Fibroblast of skin of scalp (primary cell): ENCODE data around the gene MAML3.

Experiments used
- DNase-seq: peaks from one replicate; pipeline ENCODE4 v3.0.0-alpha.2; 2013

The MAML3 gene

DNA sequence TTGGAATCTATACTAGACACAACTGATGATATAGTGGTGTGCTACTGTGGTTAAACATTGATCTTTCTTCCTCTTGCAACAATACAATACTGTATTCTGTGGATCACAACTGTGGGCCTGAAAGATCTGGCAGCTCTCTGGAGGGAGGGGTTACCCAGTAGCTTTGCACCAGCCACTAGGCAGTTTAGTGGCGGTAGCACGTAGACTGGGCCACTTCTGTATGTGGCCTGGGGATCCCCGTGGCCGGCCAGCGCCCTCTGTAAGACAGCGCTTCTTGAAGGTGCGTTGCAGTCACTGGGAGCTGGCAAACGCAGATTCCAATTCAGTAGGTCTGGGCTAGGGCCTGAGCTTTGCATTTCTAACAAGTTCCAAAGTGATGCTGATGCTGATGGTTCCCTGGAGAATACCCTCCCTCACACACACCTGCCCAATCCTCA is 319.7 kb downstream of the MAML3 start:
- no peak for DNase-seq

DNA sequence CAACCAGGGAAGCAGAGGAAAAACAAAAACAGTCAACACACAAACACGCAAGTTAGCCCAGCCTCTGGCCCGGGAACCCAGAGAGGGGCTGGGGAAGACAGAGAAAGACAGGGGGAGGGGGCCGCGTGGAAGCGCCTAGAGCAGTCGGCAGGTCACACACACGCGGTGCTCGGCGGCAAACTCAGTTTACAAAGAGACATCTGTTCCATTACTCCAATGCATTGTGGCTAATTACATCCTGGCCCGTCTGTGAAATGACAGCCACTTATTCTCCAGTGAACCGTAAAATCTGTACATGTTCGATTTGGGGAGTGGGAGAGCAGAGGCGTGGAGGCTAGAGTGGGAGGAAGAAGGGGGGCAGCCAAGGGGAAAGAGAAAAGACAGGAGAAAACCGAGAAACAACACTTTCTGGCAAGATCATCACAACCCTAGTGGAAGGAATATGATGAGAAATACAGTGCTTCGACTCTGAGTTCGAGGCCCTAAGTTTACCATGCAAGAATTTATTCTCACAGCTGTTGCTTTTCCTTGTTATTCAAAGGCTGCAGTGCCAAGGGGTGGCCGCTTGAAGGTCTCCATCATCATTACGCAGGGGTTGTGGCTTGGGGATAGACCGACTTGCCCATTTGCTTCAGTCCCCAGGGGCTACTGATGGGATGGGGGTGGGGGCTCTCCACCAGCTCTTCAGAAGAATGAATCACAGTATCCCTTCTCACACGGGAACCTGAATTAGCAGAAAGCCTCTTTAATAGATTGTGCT is 320.7 kb downstream of the MAML3 start:
- DNase-seq, result no peak

DNA sequence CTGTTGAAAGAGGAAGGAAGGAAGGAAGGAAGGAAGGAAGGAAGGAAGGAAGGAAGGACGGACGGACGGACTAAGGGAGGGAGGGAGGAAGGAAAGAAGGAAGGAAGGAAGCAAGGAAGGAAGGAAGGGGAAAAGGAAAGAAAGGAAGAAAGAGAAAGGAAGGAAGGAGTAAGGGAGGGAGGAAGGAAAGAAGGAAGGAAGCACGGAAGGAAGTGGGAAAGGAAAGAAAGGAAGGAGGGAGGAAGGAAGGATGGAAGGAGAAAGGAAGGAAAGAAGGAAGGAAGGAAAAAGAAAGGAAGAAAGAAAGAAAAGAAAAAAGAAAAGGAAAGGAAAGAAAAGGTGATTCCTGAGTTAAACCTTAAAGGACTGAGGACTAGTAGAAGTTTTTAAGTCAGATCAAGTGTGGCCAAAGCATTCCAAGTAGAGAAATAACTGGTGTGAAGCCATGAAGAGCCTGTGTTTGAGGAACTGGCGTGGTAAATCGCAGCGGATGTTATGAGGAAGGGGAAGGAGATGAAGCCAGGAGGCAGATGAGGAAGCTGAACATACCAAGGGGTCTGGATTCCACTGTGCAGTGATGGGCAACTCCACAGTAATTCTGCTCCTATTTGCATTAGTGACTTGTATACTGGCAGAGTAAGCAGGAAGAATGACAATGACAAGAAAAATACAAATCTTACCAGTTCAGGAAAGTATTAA is 324.9 kb downstream of the MAML3 start:
- DNase-seq, result no peak

DNA sequence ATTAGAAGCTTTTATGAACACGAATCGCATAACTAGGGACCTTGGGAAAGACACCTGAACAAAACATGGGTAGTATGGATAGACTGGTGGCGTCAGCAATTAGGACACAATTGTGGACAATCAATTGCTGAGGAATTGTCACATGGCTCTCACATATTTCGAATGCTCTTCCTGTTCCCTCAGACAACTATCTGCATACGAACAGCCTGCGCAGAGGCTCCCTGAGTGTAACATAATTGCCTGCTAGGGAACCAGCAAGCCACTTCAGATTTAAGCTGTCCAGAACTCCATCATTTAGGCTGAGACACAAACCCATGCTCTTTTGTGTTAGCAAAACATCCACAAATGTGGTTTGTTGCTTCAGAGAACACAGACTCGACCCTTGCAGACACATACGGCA is 327.6 kb downstream of the MAML3 start:
- no peak for DNase-seq

DNA sequence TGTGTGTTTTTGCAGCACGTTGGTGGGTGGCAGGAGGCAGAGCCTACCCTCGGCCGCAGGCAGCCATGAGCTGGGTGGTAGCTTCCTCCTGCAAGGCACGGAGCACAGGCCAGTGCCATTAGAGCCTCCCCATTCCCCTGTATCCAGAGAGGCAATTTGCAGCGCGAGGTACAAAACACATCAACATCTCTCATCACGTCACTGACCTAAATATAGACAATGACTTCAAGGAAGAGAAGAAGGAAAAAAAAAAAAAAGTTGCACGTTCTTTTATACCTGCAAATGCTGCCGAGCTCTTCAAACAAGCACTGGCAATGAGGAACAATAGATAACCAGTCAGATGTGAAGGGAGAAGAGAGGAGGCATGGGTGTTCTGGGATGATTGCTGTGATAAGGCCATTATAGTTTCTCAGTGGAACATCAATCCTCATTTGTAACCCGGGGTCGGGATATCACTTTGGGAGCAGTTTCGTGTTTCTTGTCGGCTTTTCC is 328.4 kb downstream of the MAML3 start:
- no peak for DNase-seq

DNA sequence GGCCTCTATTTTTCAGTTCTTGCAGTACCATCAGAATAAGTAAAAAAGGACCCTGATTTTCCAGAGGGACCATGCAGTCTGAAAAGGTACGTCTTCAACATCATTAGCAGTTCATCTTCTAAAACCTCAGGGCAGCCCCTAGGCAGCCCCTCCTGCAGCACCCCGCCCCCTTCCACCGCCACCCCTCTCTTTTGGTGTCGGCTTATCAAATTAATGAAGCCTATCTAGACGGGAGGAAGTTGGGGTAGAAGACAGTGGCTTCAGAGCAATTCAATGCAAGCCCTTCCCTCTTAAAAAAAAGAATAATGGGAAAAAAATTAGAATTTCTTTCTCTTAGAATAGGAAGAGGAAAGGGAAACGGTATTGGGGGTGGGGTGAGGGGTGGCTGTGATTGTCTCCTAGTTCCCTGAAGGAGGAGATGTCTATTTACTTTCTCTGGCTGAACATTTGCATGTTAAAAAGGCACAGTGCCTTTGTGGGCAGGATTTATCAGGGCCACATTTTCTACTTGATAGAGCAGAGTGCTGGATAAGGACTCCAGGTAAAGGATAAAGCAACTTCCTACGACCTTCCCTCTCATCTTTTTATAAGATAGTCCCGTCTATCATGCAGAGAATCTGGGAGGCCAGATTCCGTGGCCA is 329.0 kb downstream of the MAML3 start:
- DNase-seq, result no peak

DNA sequence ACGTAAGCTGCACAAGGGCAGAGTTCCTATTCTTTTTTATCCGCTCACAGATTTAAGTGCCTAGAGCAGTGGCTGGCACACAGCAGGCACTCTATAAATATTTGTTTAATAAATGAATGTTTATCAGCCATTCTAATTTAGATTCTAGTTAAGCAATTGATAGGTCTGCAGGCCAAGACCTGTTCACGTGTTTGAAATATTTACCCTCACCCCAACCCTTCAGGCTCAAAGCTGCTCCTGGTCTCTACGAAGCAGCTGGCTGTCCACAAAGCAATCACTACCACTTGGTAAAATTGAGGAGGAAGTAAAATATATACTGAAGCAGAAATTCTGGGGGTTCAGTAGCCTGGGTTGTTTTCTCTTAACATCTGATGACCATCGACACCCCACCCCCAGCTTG is 330.2 kb downstream of the MAML3 start:
- no peak for DNase-seq

DNA sequence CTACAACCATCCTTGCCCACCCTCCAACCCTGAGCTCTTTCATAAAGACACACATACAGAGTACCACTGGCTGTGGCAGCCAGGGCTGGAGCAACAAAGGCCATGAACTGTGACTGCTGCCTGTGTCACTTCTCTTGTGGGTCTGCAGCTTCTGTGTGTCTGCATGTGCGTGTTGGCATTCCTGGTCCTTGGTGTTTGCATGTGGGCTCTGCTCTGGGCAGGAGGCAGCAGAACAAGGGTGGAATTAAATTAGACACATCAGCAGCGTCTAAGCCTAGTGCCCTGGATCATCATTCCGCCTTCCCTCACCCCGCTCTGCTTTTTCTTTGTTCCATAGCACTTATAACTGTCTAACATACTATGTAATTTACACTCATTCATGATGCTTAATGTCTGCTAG is 330.6 kb downstream of the MAML3 start:
- DNase-seq, result no peak

DNA sequence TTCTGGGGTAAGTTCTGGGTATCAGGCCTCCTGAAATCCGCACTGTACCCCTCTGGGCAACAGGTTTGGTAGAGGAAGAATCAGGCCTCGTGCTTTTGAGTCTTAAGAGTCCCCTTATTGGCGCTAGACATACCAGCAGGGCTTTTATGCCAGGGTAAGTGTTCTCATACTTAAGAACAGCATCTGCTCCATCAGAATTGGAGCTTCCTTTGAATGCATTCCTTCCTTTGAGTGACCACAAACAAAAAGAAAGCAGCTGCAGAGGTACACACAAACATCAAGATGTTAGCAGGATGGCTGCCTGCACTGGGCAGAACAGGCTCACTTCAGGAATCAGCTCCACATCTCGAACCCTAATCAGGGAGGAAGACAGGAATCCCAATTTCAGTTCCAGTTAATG is 331.6 kb downstream of the MAML3 start:
- no peak for DNase-seq

DNA sequence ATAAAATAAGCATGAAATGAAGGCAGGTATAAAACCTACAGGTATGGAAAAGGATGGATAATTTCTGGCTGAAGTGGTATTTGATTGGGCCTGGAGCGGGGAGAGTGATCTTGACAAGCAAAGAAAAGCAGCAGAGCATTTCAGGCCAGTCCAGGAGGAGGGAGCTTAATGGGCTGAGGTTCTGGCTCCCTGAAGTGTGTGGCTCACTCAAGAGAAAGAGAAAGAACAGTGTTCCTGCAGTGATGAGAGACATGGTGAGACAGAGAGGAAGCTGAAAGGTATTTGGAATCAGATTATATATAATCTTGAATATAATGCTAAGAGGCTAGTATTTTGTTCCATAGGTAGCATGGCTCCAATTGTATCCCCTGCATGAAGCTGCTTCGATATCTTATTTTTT is 334.9 kb downstream of the MAML3 start:
- DNase-seq, result no peak

DNA sequence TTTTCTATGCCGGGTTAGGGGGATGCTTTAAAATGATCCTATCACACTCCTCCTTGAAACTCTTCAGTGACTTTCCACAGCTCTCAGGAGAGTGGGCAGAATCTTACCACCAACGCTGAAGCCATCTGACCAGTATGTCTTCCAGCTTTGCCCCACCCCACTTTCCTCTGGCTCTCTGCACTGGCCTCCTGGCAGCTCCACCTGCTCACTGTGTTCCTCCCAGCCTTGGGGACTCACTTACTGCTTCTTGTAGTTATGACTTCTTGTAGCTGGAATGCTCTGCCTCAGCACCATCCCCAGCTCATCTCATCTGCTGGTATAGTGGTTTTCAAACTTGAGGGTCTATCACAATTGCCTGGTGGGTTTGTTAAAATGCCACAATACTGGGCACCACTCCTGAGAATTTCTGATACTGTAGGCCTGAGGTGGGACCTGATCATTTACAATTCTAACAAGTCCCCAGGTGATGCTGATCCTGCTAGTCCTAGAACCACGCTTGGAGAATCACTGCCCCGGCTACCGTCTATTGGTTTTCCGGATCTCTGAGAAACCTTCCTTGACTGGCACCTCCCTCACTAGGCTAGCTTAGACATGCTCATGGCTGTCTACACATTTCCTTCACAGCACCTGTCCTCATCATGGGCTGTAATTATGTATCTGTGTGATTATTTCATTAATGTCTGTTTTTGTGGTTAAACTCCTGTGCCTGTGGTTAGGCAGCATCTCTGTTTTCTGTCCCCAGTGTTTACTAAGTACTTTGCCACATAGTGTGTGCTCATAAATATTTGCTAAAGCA is 336.1 kb downstream of the MAML3 start:
- no peak for DNase-seq

DNA sequence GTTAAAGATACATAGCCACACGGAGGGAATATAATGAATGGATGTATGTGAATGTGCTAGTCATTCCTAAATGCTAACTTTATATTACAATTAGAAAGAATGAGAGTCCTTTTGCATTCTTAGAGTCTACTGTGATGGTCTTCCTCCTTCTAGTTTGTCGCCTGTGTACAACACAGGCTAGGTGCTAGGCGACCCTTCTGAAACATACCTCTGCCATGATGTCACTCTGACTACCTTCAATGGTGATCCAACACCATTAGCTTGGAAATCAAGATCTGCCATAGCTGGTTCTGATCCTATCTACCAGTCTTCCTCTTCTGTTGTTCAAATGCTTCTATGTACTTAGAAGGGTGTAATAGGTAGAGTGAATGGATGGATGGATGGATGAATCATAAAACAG is 337.1 kb downstream of the MAML3 start:
- no peak for DNase-seq

DNA sequence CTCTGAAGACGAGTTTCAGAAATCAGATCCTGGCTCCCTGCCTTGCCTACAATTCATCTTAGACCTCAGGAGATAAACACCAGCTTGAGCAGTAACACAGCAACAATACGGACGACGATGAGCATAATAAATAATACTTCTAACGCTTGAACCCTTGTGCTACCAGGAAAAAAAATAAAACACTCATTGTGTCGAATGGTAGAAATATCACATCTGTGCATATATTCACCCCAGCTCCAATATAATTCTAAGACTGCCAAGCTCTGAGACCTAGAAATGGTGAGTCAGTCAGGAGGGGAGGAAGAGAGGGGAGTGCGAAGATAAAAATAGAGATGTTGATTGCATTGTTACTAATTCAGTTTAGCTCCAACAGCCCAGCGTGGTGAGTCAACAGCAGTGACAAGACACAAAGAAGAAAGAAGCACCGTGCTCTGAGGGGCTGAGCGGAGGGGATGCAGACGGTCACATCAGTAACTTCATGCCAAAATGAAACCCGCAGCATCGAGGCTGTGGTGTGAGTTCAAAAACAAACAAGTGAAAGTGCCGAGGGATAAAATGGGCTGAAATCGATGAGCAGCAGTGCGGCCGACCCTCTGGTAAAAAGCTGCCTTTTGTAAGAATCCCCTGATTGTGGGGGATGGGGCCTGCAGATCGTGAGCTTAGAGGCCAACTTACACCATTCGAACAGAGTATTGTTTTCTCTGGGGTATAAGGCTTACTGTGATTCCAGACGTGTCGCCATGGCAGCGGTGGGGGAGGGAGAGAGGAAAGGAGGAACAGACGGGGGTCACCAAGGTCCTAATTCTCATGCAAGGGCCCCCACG is 338.0 kb downstream of the MAML3 start:
- peak; percentile 85 for DNase-seq

DNA sequence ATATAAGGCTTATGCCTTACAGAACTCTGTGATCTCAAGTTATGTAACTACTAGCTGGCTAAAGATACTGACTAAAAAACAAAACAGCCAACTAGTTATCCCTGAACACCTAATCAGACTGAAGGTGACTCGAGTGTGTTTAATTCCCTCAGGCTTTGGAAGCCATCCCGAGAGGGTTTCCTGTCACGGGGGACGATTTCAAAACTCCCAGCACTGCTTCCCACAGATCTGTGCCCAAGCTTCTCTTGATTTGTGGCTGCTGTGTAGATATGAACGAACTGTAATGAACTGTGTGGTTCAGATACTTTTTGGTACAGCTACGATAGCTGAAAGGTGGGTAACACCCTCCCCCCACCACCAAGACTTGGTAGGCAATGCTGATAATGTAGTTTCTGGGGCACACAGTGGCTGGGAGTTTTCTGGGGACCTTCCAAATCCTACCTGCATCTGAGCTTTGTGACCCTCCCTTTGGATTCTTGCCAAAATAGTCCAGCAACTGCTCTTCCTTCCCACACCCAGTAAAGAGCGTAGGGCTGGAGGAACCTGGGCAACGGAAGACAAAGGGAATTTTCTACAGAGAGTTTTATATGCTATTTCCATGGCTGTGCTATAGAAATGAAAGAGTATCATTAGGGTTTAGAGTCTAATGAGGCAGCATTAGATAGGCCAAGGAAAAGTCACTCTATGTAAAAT is 339.5 kb downstream of the MAML3 start:
- no peak for DNase-seq

DNA sequence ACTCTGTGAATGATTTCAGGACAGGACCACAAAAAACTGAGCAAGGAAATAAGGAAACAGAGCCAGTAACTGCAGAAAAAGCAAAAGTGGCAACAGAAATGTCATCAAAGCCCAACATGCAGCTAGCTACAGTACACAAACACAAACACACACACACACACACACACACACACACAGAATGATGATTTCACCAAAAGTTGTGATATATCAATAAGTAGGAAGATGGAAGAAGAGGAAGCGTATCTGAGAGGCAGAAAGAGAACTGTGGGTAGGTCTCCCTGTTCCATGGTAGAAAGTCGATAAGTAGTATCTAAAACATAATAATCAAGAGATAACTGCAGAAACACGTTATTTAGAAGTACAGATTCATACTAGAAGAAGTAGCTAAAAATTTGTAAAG is 340.1 kb downstream of the MAML3 start:
- DNase-seq, result no peak

DNA sequence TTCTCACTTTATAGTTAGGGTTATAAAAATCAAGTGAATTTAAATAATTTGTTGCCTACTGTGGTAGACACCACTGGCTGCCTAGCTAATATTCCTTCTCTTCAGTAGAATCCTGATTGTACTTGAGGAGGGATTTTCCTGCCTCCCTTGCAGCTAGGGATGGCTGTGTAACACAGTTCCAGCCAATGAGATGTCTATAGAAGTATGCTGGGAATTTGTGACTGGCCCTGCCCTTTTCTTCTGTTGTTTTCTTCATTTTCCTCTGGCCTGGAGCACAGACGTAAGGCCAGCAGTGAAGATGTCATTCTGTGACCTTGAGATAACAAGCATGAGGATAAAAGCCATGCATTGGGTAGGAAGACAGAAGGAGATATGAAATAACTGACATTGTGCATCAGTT is 343.3 kb downstream of the MAML3 start:
- no peak for DNase-seq

DNA sequence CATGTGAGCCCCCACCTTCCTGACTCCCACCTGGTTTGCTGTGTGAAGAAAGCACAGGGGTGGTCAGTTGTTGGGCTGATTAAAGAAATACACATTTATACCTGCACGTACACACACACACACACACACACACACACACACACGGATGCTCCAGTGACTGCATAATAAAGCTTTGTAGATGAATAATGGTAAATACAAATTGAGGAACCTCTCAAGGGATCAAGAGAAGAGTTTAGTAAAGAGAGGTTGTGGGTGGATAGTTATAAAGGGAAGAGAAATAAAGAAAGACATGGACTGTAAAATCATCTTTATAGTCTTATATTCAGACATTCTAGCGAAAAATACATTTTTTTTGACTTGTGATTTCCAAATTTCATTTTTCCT is 344.2 kb downstream of the MAML3 start:
- no peak for DNase-seq

DNA sequence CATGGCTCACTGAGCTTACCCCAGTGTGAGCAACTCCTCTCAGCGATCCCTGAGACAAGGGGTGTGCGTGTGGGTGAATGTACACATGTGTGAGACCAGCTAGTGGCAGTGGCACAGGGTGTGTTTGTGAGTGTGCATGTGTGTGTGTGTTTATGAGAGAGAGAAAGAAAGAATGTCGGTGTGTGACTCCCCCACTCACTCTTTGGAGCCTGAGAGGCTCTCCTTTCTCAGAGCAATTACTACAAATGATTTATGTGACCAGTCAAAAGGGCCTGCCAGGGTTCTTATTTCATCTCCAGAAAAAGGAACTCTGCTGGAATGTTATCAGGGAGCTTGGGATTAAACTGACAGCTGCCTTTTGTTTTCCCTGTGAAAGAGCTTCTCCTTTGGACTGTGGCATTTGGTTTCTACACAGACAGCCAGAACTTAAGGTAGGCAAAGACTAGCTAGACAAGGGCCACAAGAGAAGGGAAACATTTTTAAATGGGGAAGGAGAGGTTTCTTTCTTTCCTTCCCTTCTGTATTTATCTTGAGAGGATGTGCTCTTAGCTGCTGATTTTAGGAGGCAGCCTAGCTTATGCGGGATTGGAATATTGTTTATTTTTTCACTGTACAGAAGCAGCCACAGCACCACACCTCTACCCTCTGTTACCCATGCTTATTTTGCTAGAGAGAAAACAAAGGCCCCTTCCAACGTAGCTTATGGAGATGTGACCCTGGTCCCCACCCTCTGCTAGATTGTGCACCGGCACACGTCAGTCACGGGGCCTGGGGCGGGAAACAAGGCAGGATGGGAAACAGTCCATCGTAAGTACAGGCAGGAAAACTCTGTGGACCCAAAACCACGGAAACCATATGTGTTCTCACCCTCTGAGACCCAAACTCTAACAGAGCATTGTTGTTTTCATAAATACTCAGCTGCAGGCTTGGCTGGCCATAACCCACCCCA is 344.9 kb downstream of the MAML3 start:
- DNase-seq, result no peak

DNA sequence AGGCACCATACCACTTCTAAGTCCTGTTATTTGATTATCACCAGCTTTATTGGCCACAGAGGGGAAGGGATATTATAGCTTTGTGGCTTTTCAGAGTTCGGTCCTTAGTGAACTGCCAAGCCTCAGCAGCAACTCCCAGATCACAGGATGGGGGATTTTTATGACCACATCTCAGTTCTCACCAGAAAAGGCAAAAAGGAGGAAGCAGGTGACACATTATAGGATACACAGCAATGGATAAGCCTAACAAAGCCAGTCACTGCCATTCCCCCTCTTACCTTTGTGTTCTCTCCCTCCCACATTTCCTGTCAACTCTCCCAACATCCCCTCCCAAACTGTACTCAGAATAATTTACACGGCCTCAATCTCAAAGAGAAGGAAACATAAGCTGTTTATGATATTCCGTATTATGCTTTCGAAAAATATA is 345.6 kb downstream of the MAML3 start:
- DNase-seq, result no peak

DNA sequence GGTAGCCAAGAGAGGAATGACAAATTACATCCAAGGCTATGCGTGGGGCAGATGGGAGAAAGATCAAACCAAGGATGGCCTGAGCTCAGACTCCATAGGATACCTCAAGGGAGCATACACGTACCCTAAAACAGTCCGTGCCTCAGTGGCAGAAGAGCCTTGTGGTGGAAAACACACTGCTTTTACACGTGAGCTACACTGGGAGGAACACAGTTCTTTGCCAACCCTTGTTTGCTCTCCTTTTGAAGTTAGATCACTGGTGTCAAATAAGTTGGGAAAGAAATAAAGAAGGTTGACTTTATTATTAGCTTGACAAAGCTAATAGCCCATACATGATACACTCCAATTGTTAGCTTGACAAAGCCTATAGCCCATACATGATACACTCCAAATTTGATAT is 346.5 kb downstream of the MAML3 start:
- no peak for DNase-seq
